H1 (cell line): ENCODE results near the gene TEX22. TPM values are rescaled to one million over a fixed set of nuclear protein-coding genes. Genes with fewer than 3 reads are reported as not detected.
A peak's percentile ranks its signal among the peaks of the same experiment; 100 is the strongest.

Experiments
- CTCF ChIA-PET: fragments of 300-600 bp; sonication (Branson Sonifier 250); formaldehyde crosslinking; loops from one replicate; lab custom pipeline; 2021; ENCODE audit not compliant: partially characterized antibody; lab: Charles Lee
- POLR2A ChIA-PET: fragments of 300-600 bp; sonication (Branson Sonifier 250); formaldehyde crosslinking; loops from one replicate; lab custom pipeline; 2021; ENCODE audit warnings: inconsistent platforms; ENCODE audit not compliant: partially characterized antibody; lab: Charles Lee
- DNase-seq, 2 experiments: peaks; one replicate each; pipeline versions ENCODE4 v3.0.0 to v3.0.0-alpha.2; 2010 to 2022; ENCODE audit warnings: low spot score in 2 of 2, low read depth in 1 of 2, mixed read lengths in 1 of 2
- FAIRE-seq: peaks from 2 replicates; lab custom pipeline; 2011; peaks lifted over from hg19 to GRCh38; lab: Jason Lieb, UNC
- H2AFZ ChIP-seq: 2 replicates; pipeline ENCODE4 v1.8.1; 2012; ENCODE audit warnings: low read length, inconsistent platforms
- H2AK5ac ChIP-seq: 2 replicates; pipeline ENCODE4 v1.6.1; 2013; ENCODE audit warnings: low read depth, low read length
- H2BK120ac ChIP-seq: replicated peaks from 2 replicates; pipeline ENCODE3; 2013; ENCODE audit warnings: low read depth, low read length, inconsistent platforms
- H2BK12ac ChIP-seq: 2 replicates; pipeline ENCODE4 v1.6.1; 2013; ENCODE audit warnings: low read depth, low read length
- H2BK15ac ChIP-seq: 2 replicates; pipeline ENCODE4 v1.6.1; 2013; ENCODE audit warnings: low read length
- H2BK20ac ChIP-seq: 2 replicates; pipeline ENCODE4 v1.6.1; 2013; ENCODE audit warnings: low read length
- H2BK5ac ChIP-seq: 2 replicates; pipeline ENCODE4 v1.6.1; 2013; ENCODE audit warnings: low read depth, low read length
- H3K14ac ChIP-seq: 2 replicates; pipeline ENCODE4 v1.6.1; 2013; ENCODE audit warnings: inconsistent platforms; ENCODE audit not compliant: insufficient read length
- H3K18ac ChIP-seq: 2 replicates; pipeline ENCODE4 v1.6.1; 2013; ENCODE audit warnings: low read length; ENCODE audit errors: extremely low read depth
- H3K23ac ChIP-seq: 2 replicates; pipeline ENCODE4 v1.6.1; 2013; ENCODE audit warnings: inconsistent platforms; ENCODE audit not compliant: insufficient read length
- H3K23me2 ChIP-seq: 2 replicates; pipeline ENCODE4 v1.6.1; 2013; ENCODE audit warnings: low read depth, low read length
- H3K27ac ChIP-seq: 2 replicates; pipeline ENCODE4 v1.6.1; 2011; ENCODE audit warnings: low read depth, low read length, inconsistent platforms
- H3K27me3 ChIP-seq, 4 experiments: replicated peaks in 1 of 4; 1 replicate in 1 of 4; 2 replicates in 3 of 4; pipeline versions ENCODE4 v1.6.1 to v1.8.1; 2011 to 2013; ENCODE audit warnings: low read length in 3 of 4, mild to moderate bottlenecking in 3 of 4, inconsistent platforms in 2 of 4, mixed read lengths in 2 of 4, moderate library complexity in 1 of 4; ENCODE audit not compliant: control insufficient read depth in 3 of 4, insufficient read depth in 3 of 4; ENCODE audit errors: extremely low read depth in 1 of 4
- H3K36me3 ChIP-seq, 4 experiments: 2 replicates each; pipeline versions ENCODE4 v1.6.1 to v1.8.1; 2011 to 2013; ENCODE audit warnings: mild to moderate bottlenecking in 4 of 4, low read length in 3 of 4, moderate library complexity in 2 of 4, control low read depth in 1 of 4, inconsistent platforms in 1 of 4; ENCODE audit not compliant: insufficient read depth in 4 of 4, control insufficient read depth in 2 of 4
- H3K4ac ChIP-seq: replicated peaks from 2 replicates; pipeline ENCODE3; 2013; ENCODE audit warnings: low read length, low read depth, mixed read lengths, inconsistent platforms; ENCODE audit not compliant: insufficient read length
- H3K4me1 ChIP-seq, 4 experiments: replicated peaks in 1 of 4; 1 replicate in 1 of 4; 2 replicates in 3 of 4; pipeline versions ENCODE4 v1.6.1 to v1.8.1; 2011 to 2013; ENCODE audit warnings: low read length in 3 of 4, inconsistent platforms in 2 of 4, mixed read lengths in 1 of 4; ENCODE audit not compliant: insufficient read depth in 4 of 4, control insufficient read depth in 3 of 4
- H3K4me2 ChIP-seq, 2 experiments: 2 replicates each; pipeline versions ENCODE4 v1.6.1 to v1.8.1; 2011 to 2013; ENCODE audit warnings: low read depth in 2 of 2, low read length in 2 of 2, control low read depth in 1 of 2, inconsistent platforms in 1 of 2, mild to moderate bottlenecking in 1 of 2; ENCODE audit not compliant: insufficient read depth in 1 of 2
- H3K4me3 ChIP-seq, 4 experiments: fragments of 200-600, 300-600 bp in 1 of 4; sonication (generic), shearing (Covaris generic), sonication (Bioruptor Twin) in 1 of 4; 2 replicates each; pipeline versions ENCODE4 v1.5.1 to v1.8.1; 2011 to 2016; ENCODE audit warnings: low read length in 4 of 4, low read depth in 3 of 4, control low read depth in 2 of 4, inconsistent platforms in 2 of 4, mild to moderate bottlenecking in 2 of 4, mixed read lengths in 1 of 4, moderate library complexity in 1 of 4; ENCODE audit not compliant: insufficient read depth in 2 of 4; ENCODE audit errors: extremely low read depth in 1 of 4
- H3K56ac ChIP-seq: replicated peaks from 2 replicates; pipeline ENCODE3; 2013; ENCODE audit warnings: low read depth, mild to moderate bottlenecking, mixed read lengths, low read length, inconsistent platforms; ENCODE audit not compliant: insufficient read length
- H3K79me1 ChIP-seq: 2 replicates; pipeline ENCODE4 v1.6.1; 2013; ENCODE audit warnings: low read depth, low read length, control low read depth
- H3K79me2 ChIP-seq, 2 experiments: 2 replicates each; pipeline versions ENCODE4 v1.6.1 to v1.8.1; 2012 to 2013; ENCODE audit warnings: low read length in 2 of 2, mild to moderate bottlenecking in 2 of 2, inconsistent platforms in 1 of 2; ENCODE audit not compliant: insufficient read depth in 2 of 2, control insufficient read depth in 1 of 2
- H3K9ac ChIP-seq, 4 experiments: replicated peaks in 1 of 4; 1 replicate in 1 of 4; 2 replicates in 3 of 4; pipeline versions ENCODE4 v1.6.1 to v1.8.1; 2011 to 2013; ENCODE audit warnings: low read depth in 3 of 4, low read length in 3 of 4, control low read depth in 2 of 4, mild to moderate bottlenecking in 2 of 4, moderate library complexity in 2 of 4, inconsistent platforms in 1 of 4; ENCODE audit errors: extremely low read depth in 1 of 4
- H3K9me3 ChIP-seq, 2 experiments: 2 replicates each; pipeline versions ENCODE4 v1.6.1 to v1.8.1; 2012 to 2013; ENCODE audit warnings: mild to moderate bottlenecking in 2 of 2, moderate library complexity in 2 of 2, control low read depth in 1 of 2, inconsistent platforms in 1 of 2, low read depth in 1 of 2, low read length in 1 of 2, mixed read lengths in 1 of 2; ENCODE audit not compliant: insufficient read depth in 2 of 2
- H4K20me1 ChIP-seq, 2 experiments: replicated peaks in 1 of 2; 2 replicates each; pipeline versions ENCODE3 to v1.8.1; 2011 to 2013; ENCODE audit warnings: inconsistent platforms in 2 of 2, low read length in 2 of 2, mild to moderate bottlenecking in 1 of 2; ENCODE audit not compliant: insufficient read depth in 2 of 2, control insufficient read depth in 1 of 2
- H4K5ac ChIP-seq: 2 replicates; pipeline ENCODE4 v1.6.1; 2013; ENCODE audit warnings: low read length, low read depth, mixed read lengths, inconsistent platforms; ENCODE audit not compliant: insufficient read length
- H4K8ac ChIP-seq: 2 replicates; pipeline ENCODE4 v1.8.0; 2013; ENCODE audit warnings: mild to moderate bottlenecking, moderate library complexity, low read length, inconsistent platforms; ENCODE audit not compliant: insufficient read depth; ENCODE audit errors: extremely low read depth
- H4K91ac ChIP-seq: replicated peaks from 2 replicates; pipeline ENCODE3; 2013; ENCODE audit warnings: low read length, mixed read lengths, inconsistent platforms; ENCODE audit not compliant: insufficient read length
- ASH2L ChIP-seq: fragments of 200-600, 300-600 bp; sonication (generic); IDR thresholded peaks from one replicate; pipeline ENCODE4 v1.7.1; 2017; ENCODE audit warnings: low read length
- CBX8 ChIP-seq: fragments of 300-800, 300-1000 bp; sonication (generic); IDR thresholded peaks from 2 replicates; pipeline ENCODE4 v1.7.1; 2016; ENCODE audit warnings: low read depth, low read length, borderline replicate concordance
- CHD1 ChIP-seq: IDR thresholded peaks from 2 replicates; pipeline ENCODE4 v1.6.1; 2012; ENCODE audit warnings: low read depth, low read length, improper control_type of control experiment
- GABPA ChIP-seq: IDR thresholded peaks from 2 replicates; pipeline ENCODE4 v1.6.1; 2011; ENCODE audit warnings: mild to moderate bottlenecking, low read length, moderate library complexity, borderline replicate concordance; ENCODE audit not compliant: insufficient read depth
- GTF2F1 ChIP-seq: IDR thresholded peaks from 2 replicates; pipeline ENCODE4 v1.6.1; 2012; ENCODE audit warnings: low read depth, low read length, improper control_type of control experiment, borderline replicate concordance
- RNF2 ChIP-seq: fragments of 200-900, 300-1000 bp; sonication (generic); IDR thresholded peaks from 2 replicates; pipeline ENCODE4 v1.7.1; 2016; ENCODE audit warnings: borderline replicate concordance, low read depth, mild to moderate bottlenecking, antibody characterized with exemption, low read length; ENCODE audit not compliant: poor library complexity, severe bottlenecking; ENCODE audit errors: missing control alignments
- RXRA ChIP-seq: IDR thresholded peaks from 2 replicates; pipeline ENCODE4 v1.6.1; 2011; ENCODE audit warnings: low read depth, mild to moderate bottlenecking, low read length, moderate library complexity; ENCODE audit not compliant: insufficient read depth
- SIRT6 ChIP-seq: IDR thresholded peaks from one replicate; pipeline ENCODE4 v1.7.1; 2012; ENCODE audit warnings: low read length, inconsistent platforms
- TBP ChIP-seq: IDR thresholded peaks from 2 replicates; pipeline ENCODE4 v1.6.1; 2011; ENCODE audit warnings: low read depth, low read length, improper control_type of control experiment
- TEAD4 ChIP-seq: IDR thresholded peaks from 2 replicates; pipeline ENCODE4 v1.6.1; 2012; ENCODE audit warnings: low read depth, low read length, inconsistent platforms, mixed read lengths
- WGBS, 2 experiments: shearing (Covaris generic) in 1 of 2; methylation state at CpG; one replicate each; pipeline versions ENCODE4 v1.1.6 to v1.1.7; 2013 to 2015; ENCODE audit warnings: low lambda C conversion rate in 2 of 2, mixed read lengths in 2 of 2, inconsistent platforms in 1 of 2, low coverage in 1 of 2, missing lambda C conversion rate in 1 of 2; ENCODE audit not compliant: insufficient replicate concordance in 2 of 2, insufficient coverage in 1 of 2, insufficient read length in 1 of 2; ENCODE audit errors: extremely low coverage in 1 of 2, missing lambda C conversion rate in 1 of 2; 5-methylcytosine and 5-hydroxymethylcytosine counted together
- polyA plus RNA-seq, 7 experiments: library from polyadenylated mRNA; depleted of rRNA in 3 of 7; stranded (reverse) in 5 of 7; unstranded in 2 of 7; fragments of >200 nt in 5 of 7; fragments of 200-250 nt in 2 of 7; gene quantifications; 1 replicate in 5 of 7; 2 replicates in 1 of 7; 4 replicates in 1 of 7; pipeline versions ENCODE4 v1.2.1 to v1.2.3, GENCODE V29; 2011 to 2013; ENCODE audit warnings: missing spikeins in 2 of 7, mixed read lengths in 2 of 7
- total RNA-seq: library from RNA; stranded (reverse); fragmentation: NEBNext Ultra II Directional; extraction: Animal tissue kit (Norgen Biotek cat#: 25700); gene quantifications from 2 replicates; pipeline ENCODE4 v1.2.1, GENCODE V29; 2021
- TF ChIP-seq, protein P1 (sequence below): IDR thresholded peaks from 2 replicates; pipeline ENCODE4 v1.6.1; 2012; ENCODE audit warnings: low read length, inconsistent platforms
- TF ChIP-seq, protein P2 (sequence below): IDR thresholded peaks from 2 replicates; pipeline ENCODE4 v1.6.1; 2012; ENCODE audit warnings: inconsistent platforms

TEX22 gene
- total and polyA plus RNA-seq, 2 of the 8 experiments (the other 6 are each of a cell fraction or from before 2014, with no cell fraction given) = 0.24 to 0.39 TPM

GRCh38 chr14:105395538-105395854 lies 2.8 kb upstream of the TEX22 start:
- Histone ChIP-seq H2BK12ac (no peak overlapping the region), H2BK5ac (no peak overlapping the region), H3K4ac (no peak overlapping the region), H3K4me2 (no peak overlapping the region), H3K4me1 (peaks cover 0 to 9% (median 3%) of the 10 kb centered on the region in 4 experiments; a peak in 4 of 7 replicates), H3K36me3 (peaks cover 0 to 12% (median 2%) of the 10 kb centered on the region in 4 experiments; a peak in 4 of 8 replicates), H3K79me2 (no peaks in the 10 kb centered on the region), H4K91ac (no peak overlapping the region), H2AFZ (no peak overlapping the region), H3K18ac (no peak overlapping the region), H3K9ac (no peak overlapping the region; a peak in 1 of 7 replicates), H4K8ac (peak overlapping the region; percentile 51), H2BK15ac (no peak overlapping the region), H3K14ac (no peak overlapping the region), H4K20me1 (no peaks in the 10 kb centered on the region), H2BK120ac (no peak overlapping the region), H3K27me3 (peaks cover 0 to 16% (median 7%) of the 10 kb centered on the region in 4 experiments; a peak in 3 of 7 replicates), H3K4me3 (no peak overlapping the region), H3K27ac (no peak overlapping the region), H3K9me3 (peaks cover 14 to 26% of the 10 kb centered on the region in 2 experiments), H2AK5ac (no peak overlapping the region), H3K23ac (no peak overlapping the region), H3K56ac (no peak overlapping the region), H3K23me2 (peaks cover 3% of the 10 kb centered on the region; the same call in 1 of the 2 replicates), H2BK20ac (no peak overlapping the region), H3K79me1 (no peaks in the 10 kb centered on the region; the same call in 1 of the 2 replicates), H4K5ac (no peak overlapping the region)
- FAIRE-seq (no peak), DNase-seq (no peak)
- POLR2A ChIA-PET = interaction anchor here (2.1 kb wide), 1 partner anchor 11 kb away, joined by 5 read pairs; no protein-coding TSS in a partner anchor
- CTCF ChIA-PET = interaction anchor here (1.1 kb wide), 1 partner anchor 201 kb away, joined by 3 read pairs; no protein-coding TSS in a partner anchor
- WGBS, 2 experiments = 93% methylated on average over 8 of the region's 8 CpGs; no CpG with 5 or more reads in 1 of the 2 experiments
- no peak for TF ChIP-seq SIRT6
- TF ChIP-seq, protein P1, sequence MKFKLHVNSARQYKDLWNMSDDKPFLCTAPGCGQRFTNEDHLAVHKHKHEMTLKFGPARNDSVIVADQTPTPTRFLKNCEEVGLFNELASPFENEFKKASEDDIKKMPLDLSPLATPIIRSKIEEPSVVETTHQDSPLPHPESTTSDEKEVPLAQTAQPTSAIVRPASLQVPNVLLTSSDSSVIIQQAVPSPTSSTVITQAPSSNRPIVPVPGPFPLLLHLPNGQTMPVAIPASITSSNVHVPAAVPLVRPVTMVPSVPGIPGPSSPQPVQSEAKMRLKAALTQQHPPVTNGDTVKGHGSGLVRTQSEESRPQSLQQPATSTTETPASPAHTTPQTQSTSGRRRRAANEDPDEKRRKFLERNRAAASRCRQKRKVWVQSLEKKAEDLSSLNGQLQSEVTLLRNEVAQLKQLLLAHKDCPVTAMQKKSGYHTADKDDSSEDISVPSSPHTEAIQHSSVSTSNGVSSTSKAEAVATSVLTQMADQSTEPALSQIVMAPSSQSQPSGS = no peak
- no peak for TF ChIP-seq GTF2F1
- TF ChIP-seq ASH2L = no peak
- no peak for TF ChIP-seq CBX8
- TF ChIP-seq GABPA = no peak
- no peak for TF ChIP-seq CHD1
- no peak for TF ChIP-seq TEAD4
- TF ChIP-seq, protein P2, sequence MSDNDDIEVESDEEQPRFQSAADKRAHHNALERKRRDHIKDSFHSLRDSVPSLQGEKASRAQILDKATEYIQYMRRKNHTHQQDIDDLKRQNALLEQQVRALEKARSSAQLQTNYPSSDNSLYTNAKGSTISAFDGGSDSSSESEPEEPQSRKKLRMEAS = no peak
- TF ChIP-seq RNF2 = no peak
- no peak for TF ChIP-seq TBP
- no peak for TF ChIP-seq RXRA
